ENCODE measurements around the gene TEKT1.
"Not testable (repeated sequence)": the region's sequence is repeated elsewhere in the genome, so short reads cannot be mapped to it uniquely, and the experiment has no call there.

TEKT1 gene

GRCh38 chr17:6831661-6832263 lies at the start of gene TEKT1:
TEKT1 (minus strand) TSS chr17:6831729; CDS start chr17:6830376, 1,353 bp downstream.
- no peak for FAIRE-seq
- peak; percentile 31 for DNase-seq (ENCODE audit: insufficient read length, low spot score)

GRCh38 chr17:6879221-6879975 lies 47.9 kb upstream of the TEKT1 start:
- not testable (repeated sequence) for FAIRE-seq; DNase-seq (ENCODE audit: insufficient read length, low spot score)

- DNase-seq (ENCODE audit: insufficient read length, low spot score); FAIRE-seq: not testable (repeated sequence)
Observed at GRCh38 chr17:6875276-6875675, 43.7 kb upstream of the TEKT1 start.

DNA sequence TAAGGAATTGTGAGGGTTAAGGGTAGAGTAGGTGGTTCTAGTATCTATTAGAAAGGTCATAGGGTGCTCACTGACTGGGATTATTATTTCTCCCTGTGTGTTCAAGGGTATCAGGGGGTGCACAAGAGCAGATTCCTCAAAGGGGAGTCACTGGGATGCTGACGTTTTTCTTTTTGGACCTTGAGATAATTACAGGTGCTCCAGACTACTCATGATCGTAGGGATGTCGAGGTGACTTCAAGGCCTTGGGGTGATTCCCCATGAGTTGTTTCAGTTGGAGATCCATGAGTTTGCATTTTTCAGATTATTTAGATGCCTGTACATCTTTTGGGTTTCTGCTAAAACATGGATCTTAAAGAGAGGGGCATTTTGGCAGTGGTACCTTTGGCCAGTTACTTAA lies 41.4 kb upstream of the TEKT1 start:
- DNase-seq (ENCODE audit: insufficient read length, low spot score) (no peak), FAIRE-seq (no peak)

DNA sequence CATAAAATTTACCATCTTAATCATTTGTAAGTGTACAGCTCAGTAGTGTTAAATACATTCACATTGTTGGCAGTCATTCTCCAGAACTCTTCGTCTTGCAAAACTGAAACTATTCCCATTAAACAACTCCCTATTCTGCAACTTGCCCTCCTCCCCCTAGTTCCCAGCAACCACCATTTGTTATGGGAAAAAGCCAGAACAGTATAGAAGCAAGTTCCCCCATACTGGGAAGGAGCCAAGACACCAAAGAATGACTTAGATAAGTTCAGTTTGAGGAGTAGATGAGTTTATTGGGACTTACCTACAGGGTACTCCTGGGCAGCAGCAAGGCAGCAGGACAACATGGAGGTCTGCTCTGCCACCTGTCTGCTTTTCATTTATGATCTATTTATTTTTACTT lies 39.3 kb upstream of the TEKT1 start:
- DNase-seq (ENCODE audit: insufficient read length, low spot score) (no peak), FAIRE-seq (no peak)

GRCh38 chr17:6868582-6868981 lies 37.1 kb upstream of the TEKT1 start:
- FAIRE-seq (no peak), DNase-seq (ENCODE audit: insufficient read length, low spot score) (no peak)

DNA sequence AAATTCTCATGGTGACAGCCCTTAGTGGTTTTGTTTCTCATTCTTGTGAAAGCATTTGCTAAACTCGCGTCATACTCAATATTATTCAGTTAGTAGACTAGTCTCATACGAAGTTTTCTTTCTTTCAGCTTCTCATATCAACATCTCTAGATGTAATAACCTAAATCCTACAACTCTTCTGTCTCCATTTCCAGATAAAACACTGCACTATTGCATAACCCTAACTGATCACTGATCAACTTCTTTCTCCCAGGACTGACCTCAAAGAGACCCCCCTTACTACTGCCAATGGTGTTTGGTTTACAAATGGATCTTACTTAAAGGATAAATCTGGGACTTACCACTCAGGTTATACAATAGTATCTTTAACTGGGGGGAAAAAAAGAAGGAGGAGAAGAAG lies 36.3 kb upstream of the TEKT1 start:
- no peak for FAIRE-seq
- no peak for DNase-seq (ENCODE audit: insufficient read length, low spot score)

- no peak for FAIRE-seq
Observed at GRCh38 chr17:6862825-6863224, 31.3 kb upstream of the TEKT1 start.

GRCh38 chr17:6862122-6862521 lies 30.6 kb upstream of the TEKT1 start:
- no peak for FAIRE-seq

More at GRCh38 chr17:6862825-6863224, 31.3 kb upstream of the TEKT1 start:
- DNase-seq (ENCODE audit: insufficient read length, low spot score), result no peak

DNA sequence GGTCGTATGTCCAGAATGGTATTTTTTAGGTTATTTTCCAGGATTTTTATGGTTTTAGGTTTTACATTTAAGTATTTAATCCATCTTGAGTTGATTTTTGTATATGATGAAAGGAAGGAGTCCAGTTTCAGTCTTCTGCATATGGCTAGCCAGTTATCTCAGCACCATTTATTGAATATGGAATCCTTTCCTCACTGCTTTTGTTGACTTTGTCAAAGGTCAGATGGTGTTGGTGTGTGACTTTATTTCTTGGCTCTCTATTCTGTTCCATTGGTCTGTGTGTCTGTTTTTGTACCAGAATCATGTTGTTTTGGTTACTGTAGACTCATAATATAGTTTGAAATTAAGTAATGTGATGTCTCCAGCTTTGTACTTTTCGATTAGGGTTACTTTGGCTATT lies 26.4 kb upstream of the TEKT1 start:
- FAIRE-seq (no peak), DNase-seq (ENCODE audit: insufficient read length, low spot score) (no peak)

More at GRCh38 chr17:6862122-6862521, 30.6 kb upstream of the TEKT1 start:
- no peak for DNase-seq (ENCODE audit: insufficient read length, low spot score)

GRCh38 chr17:6857336-6857735 lies 25.8 kb upstream of the TEKT1 start:
- peak; percentile 37 for FAIRE-seq
- DNase-seq (ENCODE audit: insufficient read length, low spot score), result no peak

DNA sequence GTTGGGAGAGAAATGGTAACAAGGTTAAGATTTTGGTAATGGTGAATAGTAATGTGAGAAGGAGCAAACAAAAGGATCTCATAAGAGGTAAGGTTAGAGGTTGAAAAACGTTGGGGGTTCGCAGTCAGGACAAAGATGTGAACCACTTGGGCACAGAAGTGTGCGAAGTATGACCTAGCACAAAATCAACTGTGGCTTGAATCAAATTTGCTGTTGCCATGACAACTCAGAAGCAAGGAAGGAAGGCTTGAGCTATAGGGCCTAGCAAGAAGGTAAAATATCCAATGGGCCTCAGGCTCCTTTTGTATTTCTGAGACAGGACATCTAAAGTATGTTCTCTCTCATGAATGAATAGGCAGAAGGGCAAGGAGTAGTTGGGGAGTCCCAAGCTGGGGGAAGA lies 24.5 kb upstream of the TEKT1 start:
- no peak for FAIRE-seq
- no peak for DNase-seq (ENCODE audit: insufficient read length, low spot score)

DNA sequence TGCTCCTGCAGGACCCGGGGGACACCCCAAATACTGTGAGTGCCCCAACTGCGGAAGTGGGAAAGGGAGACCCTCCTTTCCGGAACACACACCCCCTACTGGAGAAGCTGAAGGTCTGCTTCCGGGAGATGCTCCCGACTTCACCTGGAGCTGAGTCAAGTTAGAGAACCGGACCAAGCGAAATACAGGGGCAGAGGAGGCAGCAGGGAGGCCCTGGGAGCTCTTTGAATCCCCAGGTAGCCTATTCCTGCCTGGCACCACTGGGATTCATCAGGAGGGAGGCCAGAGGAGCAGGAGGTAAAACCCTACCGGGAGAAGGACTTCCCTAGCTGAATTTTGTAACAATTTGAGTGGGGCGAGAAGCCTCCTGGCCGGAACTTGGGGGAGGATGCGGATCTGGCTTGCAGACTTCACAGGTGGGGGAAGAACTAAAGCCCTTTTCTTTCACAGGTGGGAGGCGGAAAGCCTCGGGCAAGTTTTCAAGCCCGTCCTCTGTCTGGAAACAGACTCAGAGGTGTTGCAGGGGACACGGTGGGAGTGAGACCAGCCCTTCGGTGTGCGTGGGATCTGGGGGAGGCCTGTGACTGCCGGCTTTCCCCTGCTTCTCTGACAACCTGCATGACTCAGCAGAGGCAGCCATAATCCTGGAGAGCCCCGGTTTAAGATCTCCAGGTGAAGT lies 22.4 kb upstream of the TEKT1 start:
- DNase-seq (ENCODE audit: insufficient read length, low spot score) (no peak), FAIRE-seq (peak; percentile 11)

- not testable (repeated sequence) for FAIRE-seq; DNase-seq (ENCODE audit: insufficient read length, low spot score)
Observed at GRCh38 chr17:6848545-6849179, 17.1 kb upstream of the TEKT1 start.

- FAIRE-seq; DNase-seq (ENCODE audit: insufficient read length, low spot score): not testable (repeated sequence)
Observed at GRCh38 chr17:6846138-6846537, 14.6 kb upstream of the TEKT1 start.

GRCh38 chr17:6844406-6844805 lies 12.9 kb upstream of the TEKT1 start:
- FAIRE-seq; DNase-seq (ENCODE audit: insufficient read length, low spot score): not testable (repeated sequence)

DNA sequence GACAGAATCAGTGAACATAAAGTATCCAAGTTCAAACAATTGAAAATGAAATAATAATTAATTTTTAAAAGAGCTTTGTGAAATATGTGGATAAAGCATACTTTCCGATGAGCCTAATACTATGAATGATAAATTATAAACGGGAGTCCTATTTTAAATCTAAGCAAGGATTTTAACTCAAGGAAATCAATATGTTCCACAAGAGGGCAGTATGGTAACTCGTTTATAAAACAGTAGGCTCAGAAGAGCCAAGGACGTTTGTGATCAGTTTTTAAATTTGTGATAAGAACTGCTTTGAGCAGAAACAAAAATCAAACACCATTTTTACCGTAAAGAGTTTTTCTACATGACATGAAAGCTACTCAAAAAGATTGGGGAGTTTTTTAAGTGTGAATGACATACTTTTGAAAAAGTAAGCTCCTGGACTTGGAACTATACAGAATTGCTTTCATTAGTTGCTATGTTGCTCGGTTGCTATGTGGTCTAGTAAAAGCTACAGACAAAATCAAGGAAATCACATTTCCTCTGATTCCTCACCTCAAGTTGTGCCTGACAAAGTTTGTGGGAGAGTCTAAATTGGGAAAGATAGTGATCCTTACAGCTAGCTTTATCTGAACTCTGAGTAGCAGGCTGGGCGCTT lies 11.8 kb upstream of the TEKT1 start:
- FAIRE-seq, result peak; percentile 47
- DNase-seq (ENCODE audit: insufficient read length, low spot score), result peak; percentile 20

DNA sequence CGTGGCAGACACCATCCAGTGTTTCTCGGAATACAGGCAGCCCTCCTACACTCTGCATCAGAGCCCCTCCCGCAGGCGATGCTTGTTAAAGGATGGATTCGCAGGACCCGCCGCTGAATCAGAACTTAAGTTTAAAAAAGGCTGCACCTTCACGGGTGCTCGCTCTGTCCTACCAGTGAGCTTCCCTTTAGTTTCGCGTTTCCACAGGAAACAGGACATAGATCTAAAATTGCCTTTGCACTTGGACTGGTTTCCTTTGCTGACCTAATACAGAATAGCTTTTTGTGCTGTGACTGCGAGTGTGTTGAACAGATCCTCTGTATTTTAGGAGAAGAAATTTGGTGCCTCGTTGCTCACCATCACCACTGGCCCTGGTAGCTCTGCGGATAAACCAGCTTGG lies 10.2 kb upstream of the TEKT1 start:
- peak; percentile 75 for FAIRE-seq
- not testable (repeated sequence) for DNase-seq (ENCODE audit: insufficient read length, low spot score)

GRCh38 chr17:6830383-6830986 lies 1.0 kb downstream of the TEKT1 start:
- DNase-seq (ENCODE audit: insufficient read length, low spot score) (no peak), FAIRE-seq (no peak)

DNA sequence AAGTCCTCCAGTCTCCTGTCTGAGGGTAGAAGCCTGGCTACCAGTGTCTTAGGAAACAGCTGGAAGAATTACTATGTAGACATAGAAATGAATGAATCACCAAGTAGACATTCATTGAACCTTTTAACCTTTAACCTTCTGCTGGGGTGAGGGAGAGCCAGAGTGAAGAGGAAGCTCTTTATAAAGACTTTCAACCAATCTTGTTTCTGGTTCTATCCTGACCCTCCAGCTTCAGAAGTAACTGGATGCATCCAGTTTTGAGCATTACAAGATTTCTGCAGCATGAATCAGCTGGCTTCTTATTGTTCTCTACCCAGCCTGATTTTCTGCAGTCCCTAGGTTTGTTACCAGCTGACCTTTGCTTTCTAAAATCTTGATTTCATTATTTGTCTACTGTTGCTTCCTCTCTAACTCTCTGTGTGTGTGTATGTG lies 8.5 kb downstream of the TEKT1 start:
- DNase-seq (ENCODE audit: insufficient read length, low spot score) (no peak), FAIRE-seq (no peak)
